Mesenchymal stem cell (in vitro differentiated cells and primary cell): Measurements from ENCODE around the gene C1D.
"Not testable (repeated sequence)": the region's sequence is repeated elsewhere in the genome, so short reads cannot be mapped to it uniquely, and the experiment has no call there.

Experiments
- DNase-seq: peaks from one replicate; pipeline ENCODE4 v3.0.0-alpha.2; 2013
- H2AFZ ChIP-seq: one replicate; pipeline ENCODE4 v1.6.1; 2013; ENCODE audit warnings: low read depth, mild to moderate bottlenecking, control low read depth, inconsistent platforms, low read length, moderate library complexity
- H2AK5ac ChIP-seq: 2 replicates; pipeline ENCODE4 v1.6.1; 2013; ENCODE audit warnings: low read length, moderate library complexity, mild to moderate bottlenecking, inconsistent platforms; ENCODE audit not compliant: severe bottlenecking
- H2BK120ac ChIP-seq: one replicate; pipeline ENCODE4 v1.6.1; 2013; ENCODE audit warnings: low read depth, mild to moderate bottlenecking, inconsistent platforms, low read length, moderate library complexity
- H2BK12ac ChIP-seq, 2 experiments: one replicate each; pipeline ENCODE4 v1.6.1; 2013; ENCODE audit warnings: inconsistent platforms in 2 of 2, low read length in 2 of 2, mild to moderate bottlenecking in 2 of 2, moderate library complexity in 2 of 2, control low read depth in 1 of 2
- H2BK15ac ChIP-seq: one replicate; pipeline ENCODE4 v1.6.1; 2013; ENCODE audit warnings: mild to moderate bottlenecking, low read depth, inconsistent platforms; ENCODE audit not compliant: poor library complexity, severe bottlenecking
- H2BK5ac ChIP-seq: 2 replicates; pipeline ENCODE4 v1.6.1; 2013; ENCODE audit warnings: low read depth, mild to moderate bottlenecking, low read length, control low read depth, inconsistent platforms; ENCODE audit not compliant: poor library complexity, severe bottlenecking
- H3K14ac ChIP-seq, 2 experiments: one replicate each; pipeline ENCODE4 v1.6.1; 2013; ENCODE audit warnings: inconsistent platforms in 2 of 2, low read length in 2 of 2, control low read depth in 1 of 2, mild to moderate bottlenecking in 1 of 2, moderate library complexity in 1 of 2
- H3K18ac ChIP-seq, 2 experiments: one replicate each; pipeline ENCODE4 v1.6.1; 2013; ENCODE audit warnings: inconsistent platforms in 2 of 2, low read length in 2 of 2, control low read depth in 1 of 2, low read depth in 1 of 2, mild to moderate bottlenecking in 1 of 2
- H3K23ac ChIP-seq, 2 experiments: one replicate each; pipeline ENCODE4 v1.6.1; 2013; ENCODE audit warnings: inconsistent platforms in 2 of 2, low read length in 2 of 2, mild to moderate bottlenecking in 2 of 2, moderate library complexity in 2 of 2, control low read depth in 1 of 2
- H3K27ac ChIP-seq: 2 replicates; pipeline ENCODE4 v1.5.1; 2013; ENCODE audit warnings: mild to moderate bottlenecking, moderate library complexity, low read length, control low read depth, inconsistent platforms; ENCODE audit not compliant: poor library complexity, severe bottlenecking
- H3K27me3 ChIP-seq, 2 experiments: 2 replicates each; pipeline versions ENCODE4 v1.6.1 to v1.7.0; 2013; ENCODE audit warnings: low read length in 2 of 2, mild to moderate bottlenecking in 2 of 2, moderate library complexity in 2 of 2, control low read depth in 1 of 2, inconsistent platforms in 1 of 2; ENCODE audit not compliant: control insufficient read depth in 1 of 2, insufficient read depth in 1 of 2
- H3K36me3 ChIP-seq, 2 experiments: 2 replicates each; pipeline versions ENCODE4 v1.6.1 to v1.7.0; 2013; ENCODE audit warnings: low read length in 2 of 2, control low read depth in 1 of 2, inconsistent platforms in 1 of 2, low read depth in 1 of 2, mild to moderate bottlenecking in 1 of 2; ENCODE audit not compliant: insufficient read depth in 2 of 2, control insufficient read depth in 1 of 2
- H3K4ac ChIP-seq, 2 experiments: one replicate each; pipeline ENCODE4 v1.6.1; 2013; ENCODE audit warnings: inconsistent platforms in 2 of 2, low read length in 2 of 2, mild to moderate bottlenecking in 2 of 2, moderate library complexity in 2 of 2, control low read depth in 1 of 2, low read depth in 1 of 2
- H3K4me1 ChIP-seq: 2 replicates; pipeline ENCODE4 v1.6.1; 2013; ENCODE audit warnings: low read depth, low read length, control low read depth; ENCODE audit not compliant: control insufficient read depth, insufficient read depth
- H3K4me2 ChIP-seq: 2 replicates; pipeline ENCODE4 v1.6.1; 2013; ENCODE audit warnings: low read length, mild to moderate bottlenecking, inconsistent platforms; ENCODE audit not compliant: poor library complexity, severe bottlenecking
- H3K4me3 ChIP-seq, 2 experiments: 2 replicates each; pipeline versions ENCODE4 v1.5.1 to v1.7.0; 2013; ENCODE audit warnings: low read length in 2 of 2, mild to moderate bottlenecking in 2 of 2, control low read depth in 1 of 2, low read depth in 1 of 2; ENCODE audit not compliant: insufficient read depth in 1 of 2
- H3K79me1 ChIP-seq: replicated peaks from 2 replicates; pipeline ENCODE4 v1.6.1; 2013; ENCODE audit warnings: mild to moderate bottlenecking, control low read depth, low read length, inconsistent platforms; ENCODE audit not compliant: poor library complexity, severe bottlenecking
- H3K9ac ChIP-seq: 2 replicates; pipeline ENCODE4 v1.7.0; 2013; ENCODE audit warnings: mild to moderate bottlenecking, low read length, moderate library complexity
- H3K9me3 ChIP-seq: 2 replicates; pipeline ENCODE4 v1.7.0; 2013; ENCODE audit warnings: mild to moderate bottlenecking, low read length; ENCODE audit not compliant: control insufficient read depth
- H4K8ac ChIP-seq: one replicate; pipeline ENCODE4 v1.6.1; 2013; ENCODE audit warnings: inconsistent platforms, mild to moderate bottlenecking, low read length, moderate library complexity
- H4K91ac ChIP-seq: one replicate; pipeline ENCODE4 v1.6.1; 2013; ENCODE audit warnings: mild to moderate bottlenecking, low read length, inconsistent platforms
- WGBS: methylation state at CpG from one replicate; pipeline ENCODE4 v1.1.7; 2013; ENCODE audit warnings: mixed read lengths; 5-methylcytosine and 5-hydroxymethylcytosine counted together

Gene C1D

DNA sequence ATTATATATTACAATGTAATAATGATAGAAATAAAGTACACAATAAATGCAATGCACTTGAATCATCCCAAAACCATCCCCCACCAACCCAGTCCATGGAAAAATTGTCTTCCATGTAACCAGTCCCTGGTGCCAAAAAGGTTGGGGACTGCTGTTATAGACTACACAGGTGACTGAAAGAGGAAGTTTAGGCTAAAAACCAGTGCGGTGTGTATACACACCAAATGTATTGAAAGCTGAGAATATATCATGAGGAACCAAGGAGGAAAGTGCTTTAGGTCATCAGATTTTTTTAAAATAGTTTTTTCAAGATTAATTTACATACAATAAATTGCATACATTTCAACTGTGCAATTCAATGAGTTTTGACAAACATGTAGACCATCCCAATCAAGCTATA lies 20.5 kb upstream of the C1D start:
- no peak overlapping the region for H2AK5ac ChIP-seq
- 100% methylated on average over 1 of the region's 1 CpG for WGBS

DNA sequence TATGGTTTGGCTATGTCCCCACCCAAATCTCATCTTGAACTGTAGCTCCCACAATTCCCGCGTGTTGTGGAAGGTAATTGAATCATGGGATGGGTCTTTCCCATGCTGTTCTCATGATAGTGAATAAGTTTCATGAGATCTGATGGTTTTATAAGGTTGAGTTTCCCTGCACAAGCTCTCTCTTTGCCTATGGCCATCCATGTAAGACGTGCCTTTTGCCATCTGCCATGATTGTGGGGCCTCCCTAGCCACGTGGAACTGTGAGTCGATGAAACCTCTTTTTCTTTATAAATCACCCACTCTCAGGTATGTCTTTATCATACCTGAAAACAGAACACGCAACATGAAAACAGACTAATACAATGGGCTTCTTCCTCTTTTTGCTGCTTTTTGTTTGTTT lies 11.2 kb upstream of the C1D start:
- H3K4ac ChIP-seq, result no peak overlapping the region
- no peak for DNase-seq
- H2BK12ac ChIP-seq, result no peak overlapping the region
- H3K23ac ChIP-seq, result no peak overlapping the region
- no peaks in the 10 kb centered on the region for H3K4me1 ChIP-seq
- H3K9me3 ChIP-seq, result no peaks in the 10 kb centered on the region
- H2BK120ac ChIP-seq, result no peak overlapping the region
- H4K8ac ChIP-seq, result no peak overlapping the region
- H4K91ac ChIP-seq, result no peak overlapping the region
- H2AK5ac ChIP-seq, result no peak overlapping the region
- 88% methylated on average over 5 of the region's 6 CpGs for WGBS
- no peak overlapping the region for H3K14ac ChIP-seq
- H3K36me3 ChIP-seq, result no peaks in the 10 kb centered on the region
- no peak overlapping the region for H3K4me2 ChIP-seq
- no peak overlapping the region for H3K9ac ChIP-seq
- no peak overlapping the region for H2BK5ac ChIP-seq
- no peak overlapping the region for H3K4me3 ChIP-seq
- no peak overlapping the region for H2BK15ac ChIP-seq
- no peaks in the 10 kb centered on the region for H3K79me1 ChIP-seq
- H3K27ac ChIP-seq, result no peak overlapping the region
- no peak overlapping the region for H3K18ac ChIP-seq
- peaks cover 0 to 12% of the 10 kb centered on the region in 2 experiments for H3K27me3 ChIP-seq
- no peak overlapping the region for H2AFZ ChIP-seq

More for the DNA sequence above, 20.5 kb upstream of the C1D start:
- no peak for DNase-seq
- Histone ChIP-seq H3K4ac (no peak overlapping the region), H4K8ac (no peak overlapping the region), H3K9ac (no peak overlapping the region), H2BK12ac (no peak overlapping the region), H3K4me3 (no peak overlapping the region), H3K27me3 (peaks cover 0 to 9% of the 10 kb centered on the region in 2 experiments), H3K79me1 (no peaks in the 10 kb centered on the region), H3K4me1 (no peaks in the 10 kb centered on the region), H3K14ac (no peak overlapping the region), H2BK15ac (no peak overlapping the region), H3K36me3 (no peaks in the 10 kb centered on the region), H3K18ac (no peak overlapping the region), H3K23ac (no peak overlapping the region), H2AFZ (no peak overlapping the region), H2BK5ac (no peak overlapping the region), H3K9me3 (no peaks in the 10 kb centered on the region), H4K91ac (no peak overlapping the region), H2BK120ac (no peak overlapping the region), H3K27ac (no peak overlapping the region), H3K4me2 (no peak overlapping the region)

DNA sequence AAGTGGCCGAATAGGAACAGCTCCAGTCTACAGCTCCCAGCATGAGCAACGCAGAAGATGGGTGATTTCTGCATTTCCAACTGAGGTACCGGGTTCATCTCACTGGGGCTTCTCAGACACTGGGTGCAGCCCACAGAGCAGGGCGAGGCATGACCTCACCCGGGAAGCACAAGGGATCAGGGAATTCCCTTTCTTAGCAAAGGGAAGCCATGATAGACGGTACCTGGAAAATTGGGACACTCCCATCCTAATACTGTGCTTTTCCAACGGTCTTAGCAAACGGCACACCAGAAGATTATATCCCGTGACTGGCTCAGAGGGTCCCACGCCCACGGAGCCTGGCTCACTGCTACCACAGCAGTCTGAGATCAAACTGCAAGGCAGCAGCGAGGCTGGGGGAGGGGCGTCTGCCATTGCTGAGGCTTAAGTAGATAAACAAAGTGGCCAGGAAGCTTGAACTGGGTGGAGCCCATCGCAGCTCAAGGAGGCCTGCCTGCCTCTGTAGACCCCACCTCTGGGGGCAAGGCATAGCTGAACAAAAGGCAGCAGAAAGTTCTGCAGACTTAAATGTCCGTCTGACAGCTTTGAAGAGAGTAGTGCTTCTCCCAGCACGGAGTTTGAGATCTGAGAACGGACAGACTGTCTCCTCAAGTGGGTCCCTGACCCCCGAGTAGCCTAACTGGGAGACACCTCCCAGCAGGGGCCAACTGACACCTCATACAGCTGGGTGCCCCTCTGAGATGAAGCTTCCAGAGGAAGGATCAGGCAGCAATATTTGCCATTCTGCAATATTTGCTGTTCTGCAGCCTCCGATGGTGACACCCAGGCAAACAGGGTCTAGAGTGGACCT lies 1.2 kb upstream of the C1D start:
- not testable (repeated sequence) for H2BK120ac ChIP-seq, H2AFZ ChIP-seq, H3K36me3 ChIP-seq, H2AK5ac ChIP-seq, H3K79me1 ChIP-seq, H3K4ac ChIP-seq, H2BK12ac ChIP-seq, H3K4me2 ChIP-seq, H3K23ac ChIP-seq, H3K9me3 ChIP-seq, H3K18ac ChIP-seq, H2BK5ac ChIP-seq, H3K27ac ChIP-seq, DNase-seq, H4K91ac ChIP-seq, H3K14ac ChIP-seq, H2BK15ac ChIP-seq, H3K4me1 ChIP-seq, H3K4me3 ChIP-seq, H3K27me3 ChIP-seq
- 75% methylated on average over 19 of the region's 19 CpGs for WGBS
- H4K8ac ChIP-seq, result peak overlapping the region; percentile 38
- peak overlapping the region; percentile 99 for H3K9ac ChIP-seq

DNA sequence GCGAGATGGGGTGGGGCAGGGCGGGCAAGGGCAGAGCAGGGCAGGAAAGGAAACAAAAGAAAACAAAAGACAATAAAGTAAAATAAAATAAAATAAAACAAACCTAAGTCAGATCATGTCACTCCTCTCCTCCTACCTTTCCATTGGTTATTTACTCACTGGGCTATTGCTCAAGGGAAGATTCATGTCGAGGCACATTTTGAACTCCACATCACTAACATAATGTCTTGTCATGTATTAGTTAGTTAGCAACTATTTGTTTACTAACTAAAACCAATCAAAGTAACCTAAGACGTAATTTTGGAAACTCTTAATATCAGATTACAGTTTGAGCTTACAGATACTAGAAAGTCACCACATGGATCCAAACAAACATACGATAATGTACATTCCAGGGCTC lies 2.2 kb downstream of the C1D start:
- Histone ChIP-seq H3K23ac (no peak overlapping the region), H2BK15ac (no peak overlapping the region), H2AFZ (no peak overlapping the region), H3K27me3 (no peaks in the 10 kb centered on the region), H2BK12ac (no peak overlapping the region), H3K36me3 (no peaks in the 10 kb centered on the region), H3K9ac (peak overlapping the region; percentile 99), H4K8ac (no peak overlapping the region), H2BK5ac (no peak overlapping the region), H3K79me1 (peaks cover 8% of the 10 kb centered on the region), H3K14ac (no peak overlapping the region), H4K91ac (no peak overlapping the region), H3K4ac (no peak overlapping the region), H2BK120ac (no peak overlapping the region), H3K9me3 (no peaks in the 10 kb centered on the region), H3K27ac (no peak overlapping the region), H3K4me1 (no peaks in the 10 kb centered on the region), H3K18ac (no peak overlapping the region), H2AK5ac (no peak overlapping the region), H3K4me2 (no peak overlapping the region), H3K4me3 (peak overlapping the region in 1 of 2 experiments; percentile 1)
- DNase-seq, result no peak
- WGBS, result 95% methylated on average over 2 of the region's 5 CpGs
